Endothelial cell (in vitro differentiated cells): ENCODE measurements around the gene GSN. TPM values are rescaled to one million over a fixed set of nuclear protein-coding genes. Genes with fewer than 3 reads are reported as not detected.

Experiments
- DNase-seq: peaks from one replicate; pipeline ENCODE4 v3.0.0; 2021; ENCODE audit warnings: low spot score
- H3K27ac Mint-ChIP-seq: one replicate; pipeline ENCODE4 v1.8.0; 2021; ENCODE audit warnings: mixed read lengths, inconsistent platforms; ENCODE audit not compliant: unreplicated experiment
- H3K27me3 Mint-ChIP-seq: one replicate; pipeline ENCODE4 v1.8.0; 2021; ENCODE audit warnings: mild to moderate bottlenecking, moderate library complexity, mixed read lengths, inconsistent platforms; ENCODE audit not compliant: unreplicated experiment
- H3K36me3 Mint-ChIP-seq: one replicate; pipeline ENCODE4 v1.8.0; 2021; ENCODE audit warnings: mild to moderate bottlenecking, low read depth, mixed read lengths, inconsistent platforms; ENCODE audit not compliant: unreplicated experiment
- H3K4me1 Mint-ChIP-seq: one replicate; pipeline ENCODE4 v1.8.0; 2021; ENCODE audit warnings: mild to moderate bottlenecking, mixed read lengths, inconsistent platforms; ENCODE audit not compliant: unreplicated experiment
- H3K4me3 Mint-ChIP-seq: one replicate; pipeline ENCODE4 v1.8.0; 2021; ENCODE audit warnings: mild to moderate bottlenecking, mixed read lengths, inconsistent platforms; ENCODE audit not compliant: unreplicated experiment
- H3K9me3 Mint-ChIP-seq: one replicate; pipeline ENCODE4 v1.8.0; 2021; ENCODE audit warnings: mixed read lengths, inconsistent platforms; ENCODE audit not compliant: unreplicated experiment
- CTCF ChIP-seq: fragments of 200-600 bp; sonication (generic); IDR thresholded peaks from one replicate; pipeline ENCODE4 v1.5.0; 2021; ENCODE audit warnings: antibody characterized with exemption; ENCODE audit not compliant: unreplicated experiment
- total RNA-seq: library from RNA; stranded (reverse); fragmentation: NEBNext Ultra II Directional; extraction: Animal tissue kit (Norgen Biotek cat#: 25700); gene quantifications from one replicate; pipeline ENCODE4 v1.2.1, GENCODE V29; 2021; ENCODE audit not compliant: unreplicated experiment

GSN gene
- total RNA-seq, 1 donor from 2014 or later = 205 TPM

DNA sequence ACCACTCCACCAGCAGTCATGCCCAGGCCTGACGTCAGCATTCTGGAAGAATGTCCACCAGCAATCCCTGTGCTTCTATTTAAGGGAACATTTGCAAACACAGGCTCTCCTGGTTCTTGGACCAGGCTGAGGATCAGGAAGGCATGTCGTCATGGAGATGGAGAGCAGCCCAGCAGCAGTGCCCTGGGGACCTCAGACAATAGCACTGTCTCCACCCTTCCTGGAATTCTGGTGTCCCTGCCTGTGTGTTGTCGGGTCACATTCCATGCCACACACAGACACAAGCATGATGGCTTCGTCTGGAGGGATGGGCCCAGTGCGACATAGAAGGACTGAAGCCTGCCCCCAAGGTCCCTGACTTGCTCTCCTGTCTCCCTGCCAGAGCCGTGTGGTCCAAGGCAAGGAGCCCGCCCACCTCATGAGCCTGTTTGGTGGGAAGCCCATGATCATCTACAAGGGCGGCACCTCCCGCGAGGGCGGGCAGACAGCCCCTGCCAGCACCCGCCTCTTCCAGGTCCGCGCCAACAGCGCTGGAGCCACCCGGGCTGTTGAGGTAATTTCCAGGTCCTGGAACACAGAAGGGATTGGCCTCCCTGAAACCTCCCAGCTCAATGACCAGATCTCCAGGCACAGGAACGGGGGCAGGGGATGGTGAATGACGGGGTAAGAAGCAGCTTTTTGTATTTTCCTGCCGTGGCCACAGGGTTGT is 58.3 kb downstream of the GSN start:
- H3K36me3 Mint-ChIP-seq = peaks cover 47% of the 10 kb centered on the region
- H3K9me3 Mint-ChIP-seq = no peaks in the 10 kb centered on the region
- peaks cover 3% of the 10 kb centered on the region for H3K4me1 Mint-ChIP-seq
- H3K27me3 Mint-ChIP-seq = peaks cover 4% of the 10 kb centered on the region
- H3K27ac Mint-ChIP-seq = no peak overlapping the region
- no peak overlapping the region for H3K4me3 Mint-ChIP-seq
- no peak for DNase-seq
- TF ChIP-seq CTCF = no peak

- no peaks in the 10 kb centered on the region for H3K9me3 Mint-ChIP-seq
- H3K4me3 Mint-ChIP-seq = no peak overlapping the region
- peaks cover 4% of the 10 kb centered on the region for H3K27me3 Mint-ChIP-seq
Measured at GRCh38 chr9:121326901-121327613, 59.1 kb downstream of the GSN start.

GRCh38 chr9:121328476-121328875 is 60.5 kb downstream of the GSN start:
- TF ChIP-seq CTCF = no peak
- H3K9me3 Mint-ChIP-seq = no peaks in the 10 kb centered on the region
- no peak for DNase-seq
- H3K4me3 Mint-ChIP-seq = no peak overlapping the region
- peaks cover 4% of the 10 kb centered on the region for H3K27me3 Mint-ChIP-seq
- H3K27ac Mint-ChIP-seq = no peak overlapping the region
- peaks cover 42% of the 10 kb centered on the region for H3K36me3 Mint-ChIP-seq
- H3K4me1 Mint-ChIP-seq = peaks cover 3% of the 10 kb centered on the region

More at GRCh38 chr9:121326901-121327613, 59.1 kb downstream of the GSN start:
- Mint-ChIP-seq H3K4me1 (peaks cover 3% of the 10 kb centered on the region), H3K36me3 (peaks cover 48% of the 10 kb centered on the region), H3K27ac (no peak overlapping the region)
- DNase-seq = no peak
- no peak for TF ChIP-seq CTCF

DNA sequence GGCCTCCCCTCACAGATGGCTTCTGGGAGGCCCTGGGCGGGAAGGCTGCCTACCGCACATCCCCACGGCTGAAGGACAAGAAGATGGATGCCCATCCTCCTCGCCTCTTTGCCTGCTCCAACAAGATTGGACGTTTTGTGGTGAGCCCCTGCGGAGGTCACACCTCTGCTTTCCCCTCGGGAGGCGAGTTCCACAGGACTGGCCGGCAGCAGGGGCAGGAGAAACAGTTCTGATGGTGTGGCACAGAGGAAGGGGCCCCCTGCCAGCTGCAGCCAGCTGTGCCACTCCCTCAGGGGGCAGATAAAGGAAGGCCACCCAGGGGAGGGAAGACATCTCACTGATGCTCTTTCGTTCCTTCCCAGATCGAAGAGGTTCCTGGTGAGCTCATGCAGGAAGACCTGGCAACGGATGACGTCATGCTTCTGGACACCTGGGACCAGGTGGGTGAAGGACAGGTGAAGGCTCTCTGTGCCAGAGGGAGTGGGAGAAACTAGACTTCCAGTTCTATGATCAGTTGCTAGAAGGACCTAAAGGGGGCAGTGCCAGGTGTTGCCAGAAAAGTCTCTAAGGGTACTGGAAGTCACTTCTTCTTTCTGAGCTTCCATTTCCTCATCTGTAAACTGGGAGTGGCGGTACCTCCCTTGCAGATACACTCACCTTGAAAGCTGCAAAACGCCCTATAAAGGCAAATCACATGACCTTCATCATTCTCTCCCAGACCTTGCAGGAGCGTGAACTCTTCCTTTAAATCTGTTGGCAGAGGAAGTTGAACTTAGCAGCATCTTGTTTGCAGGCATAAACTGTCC is 61.1 kb downstream of the GSN start:
- Mint-ChIP-seq H3K9me3 (no peaks in the 10 kb centered on the region), H3K27me3 (peaks cover 4% of the 10 kb centered on the region), H3K27ac (peak overlapping the region; percentile 13), H3K36me3 (peaks cover 36% of the 10 kb centered on the region), H3K4me3 (peak overlapping the region; percentile 66), H3K4me1 (peaks cover 3% of the 10 kb centered on the region)
- TF ChIP-seq CTCF = no peak
- no peak for DNase-seq
